Neutrophil (primary cell): ENCODE data around the gene TUBG1.

Experiments used
- H3K27ac ChIP-seq: fragments of 200-600 bp; sonication (generic); 2 replicates; pipeline ENCODE4 v1.5.1; 2016; ENCODE audit warnings: mild to moderate bottlenecking, moderate library complexity
- H3K27me3 ChIP-seq: fragments of 200-600 bp; sonication (generic); 2 replicates; pipeline ENCODE4 v1.6.0; 2016; ENCODE audit warnings: mild to moderate bottlenecking
- H3K36me3 ChIP-seq: fragments of 200-600 bp; sonication (generic); 2 replicates; pipeline ENCODE4 v1.5.1; 2017
- H3K4me1 ChIP-seq, 2 experiments: fragments of 200-600 bp in 1 of 2; sonication (generic) in 1 of 2; 1 replicate in 1 of 2; 2 replicates in 1 of 2; pipeline versions ENCODE4 v1.5.1 to v1.6.1; 2013 to 2016; ENCODE audit warnings: low read depth in 1 of 2, low read length in 1 of 2, mild to moderate bottlenecking in 1 of 2, moderate library complexity in 1 of 2; ENCODE audit not compliant: control insufficient read depth in 1 of 2, insufficient read depth in 1 of 2
- H3K4me3 ChIP-seq, 2 experiments: fragments of 200-600 bp in 1 of 2; sonication (generic) in 1 of 2; 1 replicate in 1 of 2; 2 replicates in 1 of 2; pipeline ENCODE4 v1.5.1; 2013 to 2016; ENCODE audit warnings: low read depth in 1 of 2, low read length in 1 of 2, mild to moderate bottlenecking in 1 of 2, moderate library complexity in 1 of 2
- H3K9me3 ChIP-seq: fragments of 200-600 bp; sonication (generic); 2 replicates; pipeline ENCODE4 v1.5.1; 2016
- CTCF ChIP-seq: fragments of 200-600 bp; sonication (generic); IDR thresholded peaks from 2 replicates; pipeline ENCODE4 v1.5.1; 2016; ENCODE audit warnings: antibody characterized with exemption

TUBG1 gene

GRCh38 chr17:42609182-42609813 is at the start of gene TUBG1, which contains the start of gene RETREG3:
TUBG1 (plus strand) TSS chr17:42609683; CDS start chr17:42609738, 55 bp downstream.
RETREG3 (minus strand) TSS chr17:42609374; CDS start chr17:42609324, 50 bp downstream.
- H3K36me3 ChIP-seq = peaks cover 23% of the 10 kb centered on the region
- no peaks in the 10 kb centered on the region for H3K9me3 ChIP-seq
- H3K27me3 ChIP-seq = no peaks in the 10 kb centered on the region
- peaks cover 32 to 39% of the 10 kb centered on the region in 2 experiments for H3K4me1 ChIP-seq
- TF ChIP-seq CTCF = peak; percentile 24
- H3K4me3 ChIP-seq = peak within 1 kb of the TSS; percentile 86 to 96
- H3K27ac ChIP-seq = peak within 1 kb of the TSS; percentile 94

GRCh38 chr17:42560246-42560645 is 49.2 kb upstream of the TUBG1 start:
- Histone ChIP-seq H3K4me1 (peaks cover 28 to 31% of the 10 kb centered on the region in 2 experiments), H3K36me3 (peaks cover 14% of the 10 kb centered on the region), H3K27me3 (no peaks in the 10 kb centered on the region), H3K27ac (no peak overlapping the region), H3K4me3 (no peak overlapping the region), H3K9me3 (no peaks in the 10 kb centered on the region)
- no peak for TF ChIP-seq CTCF

GRCh38 chr17:42561897-42562387 is 47.5 kb upstream of the TUBG1 start, which contains the start of gene COASY:
COASY (plus strand) TSS chr17:42562148; CDS start chr17:42562623, 475 bp downstream.
- Histone ChIP-seq H3K27ac (peak within 1 kb of the TSS; percentile 87), H3K9me3 (no peaks in the 10 kb centered on the region), H3K4me1 (peaks cover 33 to 35% of the 10 kb centered on the region in 2 experiments), H3K27me3 (no peaks in the 10 kb centered on the region), H3K4me3 (peak within 1 kb of the TSS; percentile 84 to 85), H3K36me3 (peaks cover 28% of the 10 kb centered on the region)
- no peak for TF ChIP-seq CTCF

GRCh38 chr17:42562388-42563142 is 46.9 kb upstream of the TUBG1 start:
- peaks cover 37 to 38% of the 10 kb centered on the region in 2 experiments for H3K4me1 ChIP-seq
- H3K27ac ChIP-seq = peak overlapping the region; percentile 87
- peak overlapping the region; percentile 84 to 85 for H3K4me3 ChIP-seq
- H3K9me3 ChIP-seq = no peaks in the 10 kb centered on the region
- TF ChIP-seq CTCF = no peak
- H3K36me3 ChIP-seq = peaks cover 28% of the 10 kb centered on the region
- no peaks in the 10 kb centered on the region for H3K27me3 ChIP-seq

GRCh38 chr17:42563143-42563509 is 46.4 kb upstream of the TUBG1 start:
- Histone ChIP-seq H3K9me3 (no peaks in the 10 kb centered on the region), H3K4me1 (peaks cover 42 to 43% of the 10 kb centered on the region in 2 experiments), H3K27ac (peak overlapping the region; percentile 87), H3K27me3 (no peaks in the 10 kb centered on the region), H3K4me3 (peak overlapping the region; percentile 84 to 85), H3K36me3 (peaks cover 28% of the 10 kb centered on the region)
- no peak for TF ChIP-seq CTCF
